ENCODE data around the gene CAP2. TPM values are rescaled to one million over a fixed set of nuclear protein-coding genes. Genes with fewer than 3 reads are reported as not detected.

Gene CAP2
- total RNA-seq, 1 experiment from 2014 or later, result 7.2 TPM

- H3K27me3 Mint-ChIP-seq (ENCODE audit: low read depth), result no peaks in the 10 kb centered on the region
- peak overlapping the region; percentile 68; the same call in 1 of the 2 replicates for H3K27ac Mint-ChIP-seq
- ChIA-PET CTCF (no interaction called here), POLR2A (no interaction called here)
- peaks cover 4% of the 10 kb centered on the region for H3K9me3 Mint-ChIP-seq
- H3K36me3 Mint-ChIP-seq, result peaks cover 2% of the 10 kb centered on the region
- TF ChIP-seq GTF2I (CRISPR knock-in tag; conservative IDR thresholded peaks at IDR 0.05) (no peak), ATF1 (CRISPR knock-in tag; IDR thresholded peaks at IDR 0.05) (no peak), TCF7 (CRISPR knock-in tag; IDR thresholded peaks at IDR 0.05; ENCODE audit: low read depth) (no peak), NFYB (CRISPR knock-in tag; conservative IDR thresholded peaks at IDR 0.05; ENCODE audit: low read depth) (no peak), JUN (CRISPR knock-in tag; IDR thresholded peaks at IDR 0.05) (no peak), NFATC4 (CRISPR knock-in tag; IDR thresholded peaks at IDR 0.05) (no peak), GABPB1 (CRISPR knock-in tag; IDR thresholded peaks at IDR 0.05) (no peak), ZNF219 (CRISPR knock-in tag; IDR thresholded peaks at IDR 0.05; ENCODE audit: borderline replicate concordance) (no peak), ZNF416 (CRISPR knock-in tag; IDR thresholded peaks at IDR 0.05) (no peak), ZNF425 (CRISPR knock-in tag; conservative IDR thresholded peaks at IDR 0.05) (no peak), ZNF317 (CRISPR knock-in tag; IDR thresholded peaks at IDR 0.05; ENCODE audit: borderline replicate concordance, low read depth) (no peak), RORB (CRISPR knock-in tag; IDR thresholded peaks at IDR 0.05) (no peak), ZNF121 (CRISPR knock-in tag; IDR thresholded peaks at IDR 0.05) (no peak)
- TF ChIP-seq, protein P1, sequence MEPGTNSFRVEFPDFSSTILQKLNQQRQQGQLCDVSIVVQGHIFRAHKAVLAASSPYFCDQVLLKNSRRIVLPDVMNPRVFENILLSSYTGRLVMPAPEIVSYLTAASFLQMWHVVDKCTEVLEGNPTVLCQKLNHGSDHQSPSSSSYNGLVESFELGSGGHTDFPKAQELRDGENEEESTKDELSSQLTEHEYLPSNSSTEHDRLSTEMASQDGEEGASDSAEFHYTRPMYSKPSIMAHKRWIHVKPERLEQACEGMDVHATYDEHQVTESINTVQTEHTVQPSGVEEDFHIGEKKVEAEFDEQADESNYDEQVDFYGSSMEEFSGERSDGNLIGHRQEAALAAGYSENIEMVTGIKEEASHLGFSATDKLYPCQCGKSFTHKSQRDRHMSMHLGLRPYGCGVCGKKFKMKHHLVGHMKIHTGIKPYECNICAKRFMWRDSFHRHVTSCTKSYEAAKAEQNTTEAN (CRISPR knock-in tag; IDR thresholded peaks at IDR 0.05), result no peak
- H3K4me1 Mint-ChIP-seq, result peaks cover 6% of the 10 kb centered on the region
- no peak overlapping the region for H3K4me3 Mint-ChIP-seq
- ATAC-seq (no peak), DNase-seq (ENCODE audit: low spot score) (no peak)
Observed at GRCh38 chr6:17484201-17484849, 90.9 kb downstream of the CAP2 start.

- DNase-seq (ENCODE audit: low spot score), result no peak
- H3K36me3 Mint-ChIP-seq, result peaks cover 2% of the 10 kb centered on the region
- H3K27ac Mint-ChIP-seq, result no peak overlapping the region
- TF ChIP-seq TEAD1 (CRISPR knock-in tag; IDR thresholded peaks at IDR 0.05) (no peak), ATF1 (CRISPR knock-in tag; IDR thresholded peaks at IDR 0.05) (no peak), AFF4 (CRISPR knock-in tag; IDR thresholded peaks at IDR 0.05; ENCODE audit: borderline replicate concordance) (no peak), SOX15 (CRISPR knock-in tag; IDR thresholded peaks at IDR 0.05) (no peak), MXD4 (CRISPR knock-in tag; IDR thresholded peaks at IDR 0.05; ENCODE audit: borderline replicate concordance) (no peak), PREB (CRISPR knock-in tag; IDR thresholded peaks at IDR 0.05; ENCODE audit: borderline replicate concordance) (no peak), IRF1 (CRISPR knock-in tag; IDR thresholded peaks at IDR 0.05) (no peak)
- TF ChIP-seq, protein P2, sequence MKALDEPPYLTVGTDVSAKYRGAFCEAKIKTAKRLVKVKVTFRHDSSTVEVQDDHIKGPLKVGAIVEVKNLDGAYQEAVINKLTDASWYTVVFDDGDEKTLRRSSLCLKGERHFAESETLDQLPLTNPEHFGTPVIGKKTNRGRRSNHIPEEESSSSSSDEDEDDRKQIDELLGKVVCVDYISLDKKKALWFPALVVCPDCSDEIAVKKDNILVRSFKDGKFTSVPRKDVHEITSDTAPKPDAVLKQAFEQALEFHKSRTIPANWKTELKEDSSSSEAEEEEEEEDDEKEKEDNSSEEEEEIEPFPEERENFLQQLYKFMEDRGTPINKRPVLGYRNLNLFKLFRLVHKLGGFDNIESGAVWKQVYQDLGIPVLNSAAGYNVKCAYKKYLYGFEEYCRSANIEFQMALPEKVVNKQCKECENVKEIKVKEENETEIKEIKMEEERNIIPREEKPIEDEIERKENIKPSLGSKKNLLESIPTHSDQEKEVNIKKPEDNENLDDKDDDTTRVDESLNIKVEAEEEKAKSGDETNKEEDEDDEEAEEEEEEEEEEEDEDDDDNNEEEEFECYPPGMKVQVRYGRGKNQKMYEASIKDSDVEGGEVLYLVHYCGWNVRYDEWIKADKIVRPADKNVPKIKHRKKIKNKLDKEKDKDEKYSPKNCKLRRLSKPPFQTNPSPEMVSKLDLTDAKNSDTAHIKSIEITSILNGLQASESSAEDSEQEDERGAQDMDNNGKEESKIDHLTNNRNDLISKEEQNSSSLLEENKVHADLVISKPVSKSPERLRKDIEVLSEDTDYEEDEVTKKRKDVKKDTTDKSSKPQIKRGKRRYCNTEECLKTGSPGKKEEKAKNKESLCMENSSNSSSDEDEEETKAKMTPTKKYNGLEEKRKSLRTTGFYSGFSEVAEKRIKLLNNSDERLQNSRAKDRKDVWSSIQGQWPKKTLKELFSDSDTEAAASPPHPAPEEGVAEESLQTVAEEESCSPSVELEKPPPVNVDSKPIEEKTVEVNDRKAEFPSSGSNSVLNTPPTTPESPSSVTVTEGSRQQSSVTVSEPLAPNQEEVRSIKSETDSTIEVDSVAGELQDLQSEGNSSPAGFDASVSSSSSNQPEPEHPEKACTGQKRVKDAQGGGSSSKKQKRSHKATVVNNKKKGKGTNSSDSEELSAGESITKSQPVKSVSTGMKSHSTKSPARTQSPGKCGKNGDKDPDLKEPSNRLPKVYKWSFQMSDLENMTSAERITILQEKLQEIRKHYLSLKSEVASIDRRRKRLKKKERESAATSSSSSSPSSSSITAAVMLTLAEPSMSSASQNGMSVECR (CRISPR knock-in tag; IDR thresholded peaks at IDR 0.05; ENCODE audit: borderline replicate concordance), result no peak
- H3K9me3 Mint-ChIP-seq, result peaks cover 4% of the 10 kb centered on the region
- no peak for ATAC-seq
- POLR2A ChIA-PET, result no interaction called here
- no peaks in the 10 kb centered on the region for H3K27me3 Mint-ChIP-seq (ENCODE audit: low read depth)
- peaks cover 6% of the 10 kb centered on the region for H3K4me1 Mint-ChIP-seq
- CTCF ChIA-PET, result no interaction called here
- no peak overlapping the region for H3K4me3 Mint-ChIP-seq
Observed at GRCh38 chr6:17485181-17485580, 91.8 kb downstream of the CAP2 start.
